Effector memory CD8-positive, alpha-beta T cell (primary cell): Measurements from ENCODE around the gene STX8.
"Not testable (repeated sequence)": the region's sequence is repeated elsewhere in the genome, so short reads cannot be mapped to it uniquely, and the experiment has no call there.

ENCODE experiments used
- ATAC-seq: fragments of 150-1000 bp; cut with Tn5 transposase; replicated peaks from 2 replicates; pipeline ENCODE4 v1.10.0; 2021; ENCODE audit warnings: mild to moderate bottlenecking, moderate library complexity
- DNase-seq, 3 experiments: peaks; one replicate each; pipeline ENCODE4 v3.0.0; 2021
- H3K27ac Mint-ChIP-seq, 2 donors: one replicate each; pipeline ENCODE4 v1.8.0; 2022; ENCODE audit warnings: mild to moderate bottlenecking in 2 of 2, mixed read lengths in 2 of 2, moderate library complexity in 2 of 2
- H3K27me3 Mint-ChIP-seq, 2 donors: one replicate each; pipeline ENCODE4 v1.8.0; 2022; ENCODE audit warnings: mixed read lengths in 2 of 2
- H3K36me3 Mint-ChIP-seq: one replicate; pipeline ENCODE4 v1.8.0; 2022; ENCODE audit warnings: mild to moderate bottlenecking, moderate library complexity, mixed read lengths; ENCODE audit not compliant: insufficient read depth
- H3K4me1 Mint-ChIP-seq, 2 donors: one replicate each; pipeline ENCODE4 v1.8.0; 2022; ENCODE audit warnings: low read depth in 2 of 2, mixed read lengths in 2 of 2
- H3K4me3 Mint-ChIP-seq, 2 donors: one replicate each; pipeline ENCODE4 v1.8.0; 2022; ENCODE audit warnings: mild to moderate bottlenecking in 2 of 2, mixed read lengths in 2 of 2, moderate library complexity in 2 of 2
- H3K9me3 Mint-ChIP-seq, 2 donors: one replicate each; pipeline ENCODE4 v1.8.0; 2022; ENCODE audit warnings: mixed read lengths in 2 of 2

The STX8 gene

DNA sequence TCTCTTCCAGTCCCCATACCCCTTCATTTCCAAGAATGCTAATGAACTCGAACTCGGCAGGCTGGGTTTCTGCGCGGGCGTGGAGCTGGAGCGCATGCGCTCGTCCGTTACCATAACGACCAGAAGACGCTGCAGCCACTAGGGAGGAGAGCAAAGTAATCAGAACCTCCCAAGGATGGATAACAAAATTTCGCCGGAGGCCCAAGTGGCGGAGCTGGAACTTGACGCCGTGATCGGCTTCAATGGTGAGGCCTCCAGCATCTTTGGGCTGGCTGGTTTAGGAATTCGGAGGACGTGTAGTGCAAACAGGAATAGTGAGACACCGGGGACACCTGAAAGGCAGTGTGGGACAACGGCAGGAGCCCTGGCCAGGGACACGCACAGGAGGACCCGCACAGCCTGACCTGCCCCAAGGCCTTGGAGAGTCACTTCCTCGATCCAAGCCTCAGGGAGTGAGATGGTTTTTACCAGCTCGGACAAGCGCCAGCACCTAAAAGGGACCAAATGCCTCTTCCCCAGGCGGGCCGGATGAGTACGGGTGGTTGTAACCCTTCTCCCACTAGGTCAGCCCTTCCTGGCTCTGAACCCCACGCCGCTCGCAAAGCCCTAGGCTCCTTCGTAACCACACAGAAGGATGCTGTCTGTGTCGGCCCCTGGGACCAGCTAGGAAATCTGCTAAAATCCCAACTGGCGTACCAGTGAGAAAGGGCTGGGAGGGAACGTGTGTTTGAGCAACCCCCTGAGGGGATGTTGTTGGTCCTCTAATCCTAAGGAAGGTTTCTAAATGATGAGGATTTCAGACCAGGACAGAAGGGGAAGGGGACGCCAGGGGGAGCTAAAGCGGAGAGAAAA lies 1.1 kb upstream of the STX8 start, which contains the start of gene CFAP52:
Gene CFAP52 (plus strand): TSS at position 122 of the 852 bp plus-strand sequence. CDS start 54 bp downstream, at position 176.
- H3K9me3 Mint-ChIP-seq = no peaks in the 10 kb centered on the region
- H3K4me3 Mint-ChIP-seq = peak within 1 kb of the TSS; percentile 99
- peak; percentile 63 to 68 (median 65) for DNase-seq
- H3K36me3 Mint-ChIP-seq = peaks cover 19% of the 10 kb centered on the region
- peak; percentile 73 for ATAC-seq
- peaks cover 19 to 29% of the 10 kb centered on the region in 2 donors for H3K4me1 Mint-ChIP-seq
- H3K27ac Mint-ChIP-seq = peak within 1 kb of the TSS; percentile 94 to 99
- no peaks in the 10 kb centered on the region for H3K27me3 Mint-ChIP-seq

DNA sequence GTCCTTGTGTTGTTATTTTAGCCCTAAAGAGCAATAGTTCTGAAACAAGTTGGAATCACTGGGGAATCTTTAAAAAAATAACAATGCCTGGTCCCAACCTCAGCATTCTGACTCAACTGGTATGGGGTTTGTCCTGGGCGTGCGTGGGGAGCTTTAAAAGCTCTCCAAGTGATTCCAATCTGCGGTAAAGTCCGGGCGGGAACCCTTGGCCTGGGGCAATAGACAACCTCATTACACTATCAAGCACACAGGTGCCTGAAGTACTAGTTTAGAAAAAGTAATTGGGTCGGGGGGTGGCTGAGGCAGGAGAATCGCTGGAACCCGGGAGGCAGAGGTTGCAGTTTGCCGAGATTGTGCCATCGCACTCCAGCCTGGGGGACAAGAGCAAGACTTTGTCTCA lies 4.4 kb downstream of the STX8 start:
- H3K4me3 Mint-ChIP-seq = no peak overlapping the region
- H3K9me3 Mint-ChIP-seq = no peaks in the 10 kb centered on the region
- H3K27ac Mint-ChIP-seq = no peak overlapping the region
- DNase-seq = no peak
- no peaks in the 10 kb centered on the region for H3K27me3 Mint-ChIP-seq
- H3K36me3 Mint-ChIP-seq = peaks cover 21% of the 10 kb centered on the region
- peaks cover 17 to 32% of the 10 kb centered on the region in 2 donors for H3K4me1 Mint-ChIP-seq
- ATAC-seq = no peak

DNA sequence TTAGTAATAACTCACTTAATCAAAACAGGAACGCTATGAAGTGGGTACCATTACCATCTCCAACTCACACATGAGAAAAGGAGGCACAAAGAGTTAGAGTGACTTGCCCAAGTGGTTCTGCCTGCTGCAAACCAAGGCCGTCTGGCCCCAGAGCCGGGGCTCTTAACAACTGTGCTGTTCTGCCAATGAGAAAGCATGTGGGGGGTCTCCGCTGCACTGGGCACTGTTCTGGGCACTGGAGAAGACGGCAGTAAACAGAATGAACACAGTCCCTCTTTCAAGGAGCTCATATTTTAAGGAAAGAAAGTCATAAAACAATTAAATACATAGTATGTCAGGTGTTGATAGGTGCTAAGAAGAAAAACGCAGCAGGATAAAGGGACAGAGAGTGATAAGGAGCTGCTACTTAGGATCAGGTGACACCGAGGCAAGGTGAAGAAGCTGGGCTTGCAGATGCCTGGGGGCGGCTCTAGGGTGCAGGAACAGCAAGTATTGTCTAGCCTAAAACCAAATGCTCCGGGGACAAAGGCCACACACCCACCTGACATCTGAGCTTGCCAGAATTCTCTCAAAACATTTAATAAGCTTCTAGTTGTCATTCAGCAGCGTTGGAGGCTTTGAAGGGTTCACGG lies 6.5 kb downstream of the STX8 start:
- DNase-seq (no peak), ATAC-seq (no peak)
- H3K27ac Mint-ChIP-seq = no peak overlapping the region
- peaks cover 11% of the 10 kb centered on the region for H3K36me3 Mint-ChIP-seq
- H3K9me3 Mint-ChIP-seq = no peaks in the 10 kb centered on the region
- peaks cover 22 to 44% of the 10 kb centered on the region in 2 donors for H3K4me1 Mint-ChIP-seq
- H3K27me3 Mint-ChIP-seq = no peaks in the 10 kb centered on the region
- H3K4me3 Mint-ChIP-seq = no peak overlapping the region

DNA sequence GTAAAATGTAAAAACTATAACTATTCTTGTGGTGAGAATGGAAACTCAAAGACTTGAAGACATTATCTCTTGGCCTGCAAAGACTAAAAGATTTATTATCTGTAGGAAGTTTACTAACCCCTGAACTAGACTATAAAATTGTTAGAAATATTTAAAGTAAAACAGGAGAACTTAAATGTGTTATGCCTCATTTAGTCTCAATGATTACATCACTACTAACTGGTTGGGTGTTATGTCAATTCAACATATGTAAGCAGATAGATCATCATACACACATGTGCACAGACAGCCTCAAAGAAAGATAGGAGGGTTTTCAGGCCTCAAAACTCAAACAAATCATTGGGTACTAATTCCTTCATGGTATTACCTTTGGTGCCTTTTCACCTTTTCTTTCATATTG lies 7.6 kb downstream of the STX8 start:
- Mint-ChIP-seq H3K4me3 (no peak overlapping the region), H3K27ac (peak overlapping the region in 1 of 2 donors; percentile 82), H3K4me1 (peaks cover 19 to 40% of the 10 kb centered on the region in 2 donors), H3K36me3 (peaks cover 14% of the 10 kb centered on the region), H3K27me3 (no peaks in the 10 kb centered on the region), H3K9me3 (no peaks in the 10 kb centered on the region)
- DNase-seq = no peak
- ATAC-seq = no peak

DNA sequence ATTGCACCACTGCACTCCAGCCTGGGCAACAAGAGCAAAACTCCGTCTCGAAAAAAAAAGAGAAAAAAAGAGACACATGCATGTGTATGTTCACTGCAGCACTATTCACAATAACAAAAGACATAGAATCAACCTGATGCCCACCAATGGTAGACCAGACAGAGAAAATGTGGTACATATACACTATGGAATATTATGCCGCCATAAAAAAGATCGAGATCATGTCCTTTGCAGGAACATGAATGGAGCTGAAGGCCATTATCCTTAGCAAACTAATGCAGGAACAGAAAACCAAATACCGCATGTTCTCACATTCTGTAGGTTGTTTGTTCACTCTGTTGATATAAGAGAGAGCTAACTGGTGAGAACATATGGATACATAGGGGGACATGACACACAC lies 8.9 kb downstream of the STX8 start:
- Mint-ChIP-seq H3K4me3 (peak overlapping the region; percentile 61 to 72), H3K4me1 (peaks cover 19 to 44% of the 10 kb centered on the region in 2 donors), H3K36me3 (peaks cover 19% of the 10 kb centered on the region), H3K27ac (peak overlapping the region; percentile 82 to 87)
- ATAC-seq, H3K9me3 Mint-ChIP-seq, H3K27me3 Mint-ChIP-seq, DNase-seq: not testable (repeated sequence)

DNA sequence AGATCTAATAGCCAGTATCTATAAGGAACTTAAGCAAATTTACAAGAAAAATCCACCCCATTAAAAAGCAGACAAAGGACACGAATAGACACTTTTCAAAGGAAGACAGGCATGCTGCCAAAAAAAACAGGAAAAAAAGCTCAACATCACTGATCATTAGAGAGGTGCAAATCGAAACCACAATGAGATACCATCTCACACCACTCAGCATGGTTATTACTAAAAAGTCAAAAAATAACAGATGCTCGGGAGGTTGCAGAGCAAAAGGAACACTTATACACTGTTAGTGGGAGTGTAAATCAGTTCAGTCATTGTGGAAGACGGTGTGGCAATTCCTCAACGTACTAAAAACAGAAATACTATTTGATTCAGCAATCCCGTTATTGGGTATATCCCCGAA lies 9.6 kb downstream of the STX8 start:
- ATAC-seq = peak; percentile 61
- peaks cover 19 to 44% of the 10 kb centered on the region in 2 donors for H3K4me1 Mint-ChIP-seq
- H3K27ac Mint-ChIP-seq = peak overlapping the region; percentile 82 to 87
- peak in 1 of 3 experiments; percentile 14 for DNase-seq
- no peaks in the 10 kb centered on the region for H3K9me3 Mint-ChIP-seq
- H3K4me3 Mint-ChIP-seq = peak overlapping the region; percentile 61 to 72
- peaks cover 19% of the 10 kb centered on the region for H3K36me3 Mint-ChIP-seq
- no peaks in the 10 kb centered on the region for H3K27me3 Mint-ChIP-seq

DNA sequence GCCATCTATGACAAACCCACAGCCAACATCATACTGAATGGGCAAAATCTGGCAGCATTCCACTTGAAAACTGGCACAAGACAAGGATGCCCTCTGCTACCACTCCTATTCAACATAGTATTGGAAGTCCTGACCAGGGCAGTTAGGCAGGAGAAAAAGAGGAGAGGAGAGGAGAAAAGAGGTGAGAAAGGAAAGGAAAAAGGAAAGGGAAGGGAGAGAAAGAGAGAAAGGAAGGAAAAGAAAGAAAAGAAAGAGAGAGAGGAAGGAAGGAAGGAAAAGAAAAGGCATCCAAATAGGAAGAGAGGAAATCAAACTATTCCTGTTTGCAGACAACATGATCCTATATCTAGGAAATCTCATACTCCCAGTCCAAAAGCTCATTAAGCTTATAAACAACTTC lies 11.5 kb downstream of the STX8 start:
- Mint-ChIP-seq H3K4me3 (no peak overlapping the region), H3K27ac (no peak overlapping the region)

DNA sequence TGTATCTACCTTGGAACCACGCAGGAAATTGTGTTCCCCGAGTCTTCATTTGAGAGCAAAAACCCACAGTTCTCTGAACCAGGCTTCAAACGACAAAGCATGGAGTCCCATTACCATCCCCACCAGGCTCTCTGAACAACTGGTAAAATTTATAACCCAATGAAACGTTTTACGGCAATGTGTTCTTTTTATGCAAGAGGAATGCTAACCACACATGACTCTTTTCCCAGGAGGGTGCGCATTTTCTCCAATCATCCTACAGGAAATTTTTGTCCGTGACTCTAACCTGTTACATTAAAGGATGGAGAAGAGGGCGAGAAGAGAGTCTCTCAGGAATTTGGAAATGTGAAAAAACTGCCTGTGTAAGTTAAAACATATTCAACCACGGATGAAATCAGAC lies 17.8 kb downstream of the STX8 start:
- Mint-ChIP-seq H3K36me3 (peaks cover 21% of the 10 kb centered on the region), H3K9me3 (no peaks in the 10 kb centered on the region), H3K4me3 (no peak overlapping the region), H3K27ac (no peak overlapping the region), H3K4me1 (peaks cover 2 to 8% of the 10 kb centered on the region in 2 donors), H3K27me3 (no peaks in the 10 kb centered on the region)
- ATAC-seq (no peak), DNase-seq (no peak)

More for the DNA sequence above, 11.5 kb downstream of the STX8 start:
- no peaks in the 10 kb centered on the region for H3K9me3 Mint-ChIP-seq
- H3K27me3 Mint-ChIP-seq = no peaks in the 10 kb centered on the region
- peaks cover 19 to 40% of the 10 kb centered on the region in 2 donors for H3K4me1 Mint-ChIP-seq
- no peak for ATAC-seq
- DNase-seq = no peak
- peaks cover 18% of the 10 kb centered on the region for H3K36me3 Mint-ChIP-seq

DNA sequence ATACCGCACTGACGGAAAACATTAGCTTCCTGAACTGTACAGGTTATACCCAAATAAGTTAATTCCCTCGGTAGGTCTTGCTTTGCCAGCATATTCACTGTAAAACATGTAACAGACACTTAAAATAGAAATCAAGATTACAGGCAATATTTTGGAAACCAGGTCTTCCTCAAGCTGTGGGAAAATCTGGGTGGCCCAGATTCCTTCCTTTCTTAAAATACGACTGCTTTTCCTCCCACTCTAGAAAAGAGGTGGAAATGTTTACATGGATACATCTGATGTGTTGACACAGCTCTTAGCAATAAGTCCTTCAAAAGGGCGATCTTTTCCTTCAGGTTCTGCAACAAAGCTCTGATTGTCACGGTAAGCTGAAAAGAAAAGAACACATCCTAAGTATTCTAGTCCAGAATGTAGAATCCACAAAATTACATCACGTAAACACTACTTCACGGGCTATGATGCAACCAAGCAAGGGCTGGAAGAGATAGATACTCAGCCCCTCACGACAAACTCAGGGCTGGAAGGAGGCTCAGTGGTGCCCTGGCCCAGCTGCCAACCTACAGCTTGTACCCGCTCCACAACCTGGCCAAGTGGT lies 18.4 kb downstream of the STX8 start:
- ATAC-seq = no peak
- DNase-seq = no peak
- H3K4me3 Mint-ChIP-seq = no peak overlapping the region
- peaks cover 2% of the 10 kb centered on the region in 2 donors for H3K4me1 Mint-ChIP-seq
- no peaks in the 10 kb centered on the region for H3K27me3 Mint-ChIP-seq
- H3K27ac Mint-ChIP-seq = no peak overlapping the region
- peaks cover 21% of the 10 kb centered on the region for H3K36me3 Mint-ChIP-seq
- H3K9me3 Mint-ChIP-seq = no peaks in the 10 kb centered on the region

DNA sequence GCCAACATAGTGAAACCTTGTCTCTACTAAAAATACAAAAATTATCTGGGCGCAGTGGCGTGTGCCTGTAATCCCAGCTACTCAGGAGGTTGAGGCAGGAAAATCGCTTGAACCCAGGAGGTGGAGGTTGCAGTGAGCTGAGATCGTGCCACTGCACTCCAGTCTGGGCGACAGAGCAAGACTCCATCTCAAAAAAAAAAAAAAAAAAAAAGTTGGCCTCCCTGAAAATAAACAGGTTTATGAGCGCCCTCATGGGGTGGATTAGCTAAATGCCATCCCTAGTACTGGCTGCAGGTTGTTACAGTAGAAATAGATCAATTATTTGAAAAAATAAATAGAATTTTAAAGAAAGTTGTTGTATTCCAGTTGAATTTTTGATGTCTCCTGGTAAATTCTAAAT lies 20.9 kb downstream of the STX8 start:
- DNase-seq = peak; percentile 27 to 40 (median 37)
- peaks cover 22% of the 10 kb centered on the region for H3K36me3 Mint-ChIP-seq
- not testable (repeated sequence) for H3K4me1 Mint-ChIP-seq, H3K9me3 Mint-ChIP-seq, H3K27me3 Mint-ChIP-seq, ATAC-seq, H3K4me3 Mint-ChIP-seq, H3K27ac Mint-ChIP-seq

DNA sequence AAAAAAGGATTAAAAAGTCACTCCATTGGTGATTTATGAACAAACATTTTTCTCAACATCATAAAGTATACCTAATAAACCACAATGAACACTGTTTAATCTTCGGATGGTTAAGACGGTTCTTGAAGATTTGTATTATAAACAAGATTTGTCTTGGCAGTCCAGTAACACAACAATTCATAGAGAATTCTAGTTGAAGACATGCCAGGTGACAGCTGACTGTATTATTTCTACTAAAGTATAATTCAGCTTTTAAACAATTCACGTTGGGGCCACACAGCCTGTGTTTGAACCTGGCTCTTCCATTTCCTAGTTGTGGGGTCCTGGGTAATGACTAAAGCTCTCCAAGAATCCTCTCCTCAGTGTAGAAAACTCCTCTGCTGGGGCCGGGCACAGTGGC lies 22.0 kb downstream of the STX8 start:
- H3K36me3 Mint-ChIP-seq = peaks cover 23% of the 10 kb centered on the region
- no peak for DNase-seq
- peak overlapping the region in 1 of 2 donors; percentile 29 for H3K27ac Mint-ChIP-seq
- peaks cover 0 to 2% of the 10 kb centered on the region in 2 donors for H3K4me1 Mint-ChIP-seq
- no peak overlapping the region for H3K4me3 Mint-ChIP-seq
- ATAC-seq = no peak
- H3K27me3 Mint-ChIP-seq = no peaks in the 10 kb centered on the region
- H3K9me3 Mint-ChIP-seq = no peaks in the 10 kb centered on the region

DNA sequence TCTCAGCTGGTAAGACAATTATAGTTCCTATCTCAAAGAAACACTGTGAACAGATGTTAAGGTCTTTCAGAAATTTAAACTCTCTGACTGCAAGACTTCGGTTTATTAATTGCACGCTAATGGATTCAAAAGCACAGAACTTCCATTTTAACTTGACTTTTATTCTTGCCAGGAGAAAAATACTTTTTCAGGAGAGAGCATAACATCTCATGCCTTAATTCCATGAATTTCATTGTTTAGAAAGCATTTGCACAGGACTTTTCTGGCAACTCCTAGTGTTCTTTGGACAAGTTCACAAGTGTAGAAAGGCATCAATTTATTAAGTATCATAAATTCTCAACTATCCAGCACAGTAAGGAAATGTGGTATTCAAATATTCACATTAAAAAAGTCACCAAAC lies 22.4 kb downstream of the STX8 start:
- Mint-ChIP-seq H3K9me3 (no peaks in the 10 kb centered on the region), H3K4me1 (peaks cover 0 to under 1% of the 10 kb centered on the region in 2 donors), H3K27me3 (no peaks in the 10 kb centered on the region), H3K36me3 (peaks cover 23% of the 10 kb centered on the region), H3K4me3 (no peak overlapping the region), H3K27ac (no peak overlapping the region)
- ATAC-seq (no peak), DNase-seq (no peak)

DNA sequence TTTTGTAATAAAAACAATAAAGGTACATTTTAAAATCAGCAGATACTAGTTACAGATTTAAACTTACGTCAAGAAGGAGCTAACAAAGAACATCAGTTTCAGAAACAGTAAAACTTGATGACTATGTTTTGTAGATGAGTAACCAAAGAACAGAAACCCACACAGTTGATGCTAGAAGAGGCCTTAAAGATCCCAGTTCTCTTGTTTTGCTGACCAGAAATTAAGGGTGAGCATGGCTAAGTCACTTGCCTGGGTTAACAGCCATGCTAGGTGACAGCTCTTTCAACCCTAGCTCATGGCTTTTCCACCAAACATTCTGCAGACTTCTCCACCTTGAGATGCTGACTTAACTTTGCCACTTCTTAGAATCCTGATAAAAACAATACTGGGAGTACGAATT lies 26.4 kb downstream of the STX8 start:
- H3K9me3 Mint-ChIP-seq = no peaks in the 10 kb centered on the region
- H3K27ac Mint-ChIP-seq = peak overlapping the region in 1 of 2 donors; percentile 53
- no peaks in the 10 kb centered on the region for H3K4me1 Mint-ChIP-seq
- no peak overlapping the region for H3K4me3 Mint-ChIP-seq
- DNase-seq (no peak), ATAC-seq (no peak)
- H3K36me3 Mint-ChIP-seq = peaks cover 8% of the 10 kb centered on the region
- no peaks in the 10 kb centered on the region for H3K27me3 Mint-ChIP-seq
